Measurements from ENCODE around the gene ERGIC1.
"Not testable (repeated sequence)": the region's sequence is repeated elsewhere in the genome, so short reads cannot be mapped to it uniquely, and the experiment has no call there.

Gene ERGIC1

GRCh38 chr5:172833686-172834414, at the start of gene ERGIC1:
Gene ERGIC1, plus strand, starts transcription at chr5:172834251. Its CDS starts 163 bp downstream, at chr5:172834414.
- FAIRE-seq: no peak

GRCh38 chr5:172785429-172786088, 48.5 kb upstream of the ERGIC1 start:
- no peak for FAIRE-seq

GRCh38 chr5:172786736-172787462, 47.2 kb upstream of the ERGIC1 start:
- no peak for FAIRE-seq

GRCh38 chr5:172787538-172787937, 46.5 kb upstream of the ERGIC1 start:
- not testable (repeated sequence) for FAIRE-seq

- no peak for FAIRE-seq
Measured at GRCh38 chr5:172788771-172789686, 45.0 kb upstream of the ERGIC1 start.

- no peak for FAIRE-seq
Measured at GRCh38 chr5:172789687-172790495, 44.2 kb upstream of the ERGIC1 start.

- FAIRE-seq: no peak
Measured at GRCh38 chr5:172790496-172790889, 43.6 kb upstream of the ERGIC1 start.

GRCh38 chr5:172791286-172791685, 42.8 kb upstream of the ERGIC1 start:
- no peak for FAIRE-seq

GRCh38 chr5:172791726-172792445, 42.2 kb upstream of the ERGIC1 start:
- FAIRE-seq: no peak

GRCh38 chr5:172792701-172793570, 41.1 kb upstream of the ERGIC1 start:
- no peak for FAIRE-seq

GRCh38 chr5:172793577-172794488, 40.2 kb upstream of the ERGIC1 start:
- no peak for FAIRE-seq

- FAIRE-seq: no peak
Measured at GRCh38 chr5:172795318-172795977, 38.6 kb upstream of the ERGIC1 start.

- no peak for FAIRE-seq
Measured at GRCh38 chr5:172796306-172796705, 37.7 kb upstream of the ERGIC1 start.

GRCh38 chr5:172797771-172798191, 36.3 kb upstream of the ERGIC1 start:
- FAIRE-seq: no peak

- no peak for FAIRE-seq
Measured at GRCh38 chr5:172798422-172799215, 35.4 kb upstream of the ERGIC1 start.

GRCh38 chr5:172799416-172799815, 34.6 kb upstream of the ERGIC1 start:
- FAIRE-seq: no peak

GRCh38 chr5:172800088-172800551, 33.9 kb upstream of the ERGIC1 start:
- FAIRE-seq: no peak

Measured in islet of Langerhans (tissue), 1 donor.